CD4-positive, alpha-beta T cell treated with Interleukin-4 for 1 hour (primary cell): ENCODE results near the gene FGF5.
"Not testable (repeated sequence)": the region's sequence is repeated elsewhere in the genome, so short reads cannot be mapped to it uniquely, and the experiment has no call there.

ENCODE experiments used
- DNase-seq, 2 donors: peaks; one replicate each; pipeline ENCODE4 v3.0.0-alpha.2; 2020 to 2022

The FGF5 gene

GRCh38 chr4:80266253-80266901 is at the start of gene FGF5:
FGF5 (plus strand) TSS chr4:80266664; CDS start chr4:80266825, 161 bp downstream.
- DNase-seq, result no peak

- DNase-seq, result no peak
Measured at GRCh38 chr4:80219301-80220025, 47.0 kb upstream of the FGF5 start.

- no peak for DNase-seq
Measured at GRCh38 chr4:80220711-80221110, 45.8 kb upstream of the FGF5 start.

GRCh38 chr4:80221161-80221560 is 45.3 kb upstream of the FGF5 start:
- DNase-seq, result no peak

- DNase-seq, result no peak
Measured at GRCh38 chr4:80225595-80225994, 40.9 kb upstream of the FGF5 start.

- DNase-seq, result no peak
Measured at GRCh38 chr4:80226094-80226493, 40.4 kb upstream of the FGF5 start.

- DNase-seq, result no peak
Measured at GRCh38 chr4:80228460-80228859, 38.0 kb upstream of the FGF5 start.

- DNase-seq, result no peak
Measured at GRCh38 chr4:80229128-80229527, 37.3 kb upstream of the FGF5 start.

- DNase-seq, result no peak
Measured at GRCh38 chr4:80229590-80229989, 36.9 kb upstream of the FGF5 start.

- DNase-seq, result no peak
Measured at GRCh38 chr4:80231180-80231579, 35.3 kb upstream of the FGF5 start.

- no peak for DNase-seq
Measured at GRCh38 chr4:80232707-80233370, 33.6 kb upstream of the FGF5 start.

- DNase-seq, result no peak
Measured at GRCh38 chr4:80233390-80233789, 33.1 kb upstream of the FGF5 start.

- no peak for DNase-seq
Measured at GRCh38 chr4:80235451-80235850, 31.0 kb upstream of the FGF5 start.

- DNase-seq, result no peak
Measured at GRCh38 chr4:80237992-80238391, 28.5 kb upstream of the FGF5 start.

- no peak for DNase-seq
Measured at GRCh38 chr4:80239480-80240150, 26.8 kb upstream of the FGF5 start.

GRCh38 chr4:80240976-80241375 is 25.5 kb upstream of the FGF5 start:
- DNase-seq, result no peak

GRCh38 chr4:80243274-80244018 is 23.0 kb upstream of the FGF5 start:
- DNase-seq, result no peak

- not testable (repeated sequence) for DNase-seq
Measured at GRCh38 chr4:80247484-80247883, 19.0 kb upstream of the FGF5 start.

GRCh38 chr4:80249144-80249543 is 17.3 kb upstream of the FGF5 start:
- DNase-seq, result no peak

GRCh38 chr4:80252427-80252826 is 14.0 kb upstream of the FGF5 start:
- DNase-seq, result no peak

GRCh38 chr4:80252953-80253352 is 13.5 kb upstream of the FGF5 start:
- no peak for DNase-seq

- no peak for DNase-seq
Measured at GRCh38 chr4:80253510-80253909, 13.0 kb upstream of the FGF5 start.

GRCh38 chr4:80254114-80254513 is 12.3 kb upstream of the FGF5 start:
- DNase-seq, result no peak
